Renal pelvis (tissue), 4 donors: Measurements from ENCODE around the gene LGALS8. TPM values are rescaled to one million over a fixed set of nuclear protein-coding genes. Genes with fewer than 3 reads are reported as not detected.
"Not testable (repeated sequence)": the region's sequence is repeated elsewhere in the genome, so short reads cannot be mapped to it uniquely, and the experiment has no call there.

Experiments used
- DNase-seq: peaks from one replicate; pipeline ENCODE4 v3.0.0-alpha.2; 2013
- polyA plus RNA-seq, 3 donors: library from polyadenylated mRNA; unstranded; fragments of 120-200 nt; gene quantifications; one replicate each; pipeline ENCODE4 v1.2.1, GENCODE V29; 2013; ENCODE audit not compliant: insufficient read length in 3 of 3

LGALS8 gene
- polyA plus RNA-seq, 3 donors = 60.5 to 94.0 (median 92.7) TPM

- not testable (repeated sequence) for DNase-seq
Observed at GRCh38 chr1:236577041-236577440, 53.3 kb downstream of the LGALS8 start.

- DNase-seq = no peak
Observed at GRCh38 chr1:236578661-236579060, 54.9 kb downstream of the LGALS8 start.

GRCh38 chr1:236580404-236580803 is 56.6 kb downstream of the LGALS8 start:
- DNase-seq = not testable (repeated sequence)

GRCh38 chr1:236581528-236581927 is 57.7 kb downstream of the LGALS8 start:
- DNase-seq = no peak

GRCh38 chr1:236589531-236589930 is 65.7 kb downstream of the LGALS8 start:
- DNase-seq = no peak

GRCh38 chr1:236590553-236591150 is 66.9 kb downstream of the LGALS8 start:
- DNase-seq = no peak

- DNase-seq = no peak
Observed at GRCh38 chr1:236602171-236602570, 78.4 kb downstream of the LGALS8 start.

Other genes starting within 250 kb of the LGALS8 start
- 10 to 100 TPM in 2 of 3 donors, 1 to 10 TPM in 1; 9.8 to 12.6 (median 12.6) TPM for gene ERO1B, start 242.0 kb upstream of the LGALS8 start, polyA plus RNA-seq
- 1 to 10 TPM; 7.3 to 7.6 (median 7.5) TPM for gene EDARADD, start 129.7 kb upstream of the LGALS8 start, polyA plus RNA-seq
- gene HEATR1, start 80.5 kb downstream of the LGALS8 start, polyA plus RNA-seq = 10 to 100 TPM; 24.7 to 35.2 (median 34.5) TPM
- 1 to 10 TPM; 1.0 to 2.2 (median 1.1) TPM for gene ACTN2, start 162.5 kb downstream of the LGALS8 start, polyA plus RNA-seq